Breast epithelium (tissue), 4 donors: ENCODE data around the gene ANKMY1. TPM values are rescaled to one million over a fixed set of nuclear protein-coding genes. Genes with fewer than 3 reads are reported as not detected.
"Not testable (repeated sequence)": the region's sequence is repeated elsewhere in the genome, so short reads cannot be mapped to it uniquely, and the experiment has no call there.

ENCODE experiments used
- DNase-seq, 2 donors: peaks; one replicate each; pipeline ENCODE4 v3.0.0-alpha.2; 2019; ENCODE audit warnings: low spot score in 2 of 2
- H3K27ac ChIP-seq, 2 donors: fragments of 200-600 bp; sonication (generic) in 1 of 2; one replicate each; pipeline ENCODE4 v1.5.1; 2016 to 2019; ENCODE audit warnings: mild to moderate bottlenecking in 1 of 2
- H3K27me3 ChIP-seq, 2 donors: fragments of 200-600 bp; sonication (generic) in 1 of 2; one replicate each; pipeline versions ENCODE4 v1.5.1 to v1.6.0; 2017 to 2019; ENCODE audit warnings: control low read depth in 1 of 2, mild to moderate bottlenecking in 1 of 2
- H3K36me3 ChIP-seq: fragments of 200-600 bp; one replicate; pipeline ENCODE4 v1.5.1; 2019
- H3K4me1 ChIP-seq, 2 donors: fragments of 200-600 bp; sonication (generic); one replicate each; pipeline ENCODE4 v1.5.1; 2016 to 2019; ENCODE audit warnings: control low read depth in 1 of 2
- H3K4me3 ChIP-seq, 3 donors: fragments of 200-600 bp; sonication (generic); 1 replicate in 2 of 3; 2 replicates in 1 of 3; pipeline ENCODE4 v1.5.1; 2016 to 2019; ENCODE audit warnings: mild to moderate bottlenecking in 3 of 3, moderate library complexity in 2 of 3
- H3K9me3 ChIP-seq, 2 donors: fragments of 200-600 bp; sonication (generic) in 1 of 2; one replicate each; pipeline ENCODE4 v1.5.1; 2016 to 2019; ENCODE audit warnings: control low read depth in 1 of 2
- CTCF ChIP-seq, 3 donors: fragments of 450-650 bp; IDR thresholded peaks; one replicate each; pipeline ENCODE4 v1.5.1; 2016 to 2017; ENCODE audit warnings: antibody characterized with exemption in 3 of 3, mild to moderate bottlenecking in 3 of 3, moderate library complexity in 3 of 3
- POLR2A ChIP-seq: fragments of 450-650 bp; IDR thresholded peaks from one replicate; pipeline ENCODE4 v1.6.1; 2016; ENCODE audit warnings: antibody characterized with exemption, mild to moderate bottlenecking, moderate library complexity
- POLR2AphosphoS5 ChIP-seq, 3 donors: sonication (generic); formaldehyde crosslinking; IDR thresholded peaks; one replicate each; pipeline ENCODE4 v1.6.1; 2017; ENCODE audit warnings: antibody characterized with exemption in 3 of 3
- intact Hi-C: fragments of 100-400 bp; cut with DNase I; formaldehyde crosslinking; loops from one replicate; pipeline ENCODE4 v1.15.1; 2023; ENCODE audit warnings: low total_unique reads
- total RNA-seq, 3 donors: library from RNA; depleted of rRNA; stranded (reverse); fragments of >200 nt; gene quantifications; one replicate each; pipeline ENCODE4 v1.1.0, GENCODE V29; 2016

Gene ANKMY1
- total RNA-seq, 3 donors from 2014 or later = 13.0 to 32.8 (median 19.0) TPM

- intact Hi-C loops = no loop called here
- TF ChIP-seq CTCF (IDR thresholded peaks at IDR 0.05) = no peak
- no peak for TF ChIP-seq POLR2AphosphoS5 (IDR thresholded peaks at IDR 0.05)
- no peak for TF ChIP-seq POLR2A
- Histone ChIP-seq H3K4me1 (no peaks in the 10 kb centered on the region), H3K4me3 (no peak overlapping the region), H3K9me3 (no peaks in the 10 kb centered on the region), H3K27me3 (no peaks in the 10 kb centered on the region), H3K27ac (no peak overlapping the region), H3K36me3 (no peaks in the 10 kb centered on the region)
- DNase-seq = no peak
Observed at GRCh38 chr2:240539906-240540305, 17.9 kb downstream of the ANKMY1 start.

- H3K27ac ChIP-seq, H3K9me3 ChIP-seq, H3K36me3 ChIP-seq, H3K4me1 ChIP-seq, intact Hi-C loops, H3K27me3 ChIP-seq, H3K4me3 ChIP-seq: not testable (repeated sequence)
- peak in 1 of 2 donors; percentile 28 for DNase-seq
Observed at GRCh38 chr2:240539101-240539500, 18.7 kb downstream of the ANKMY1 start.

GRCh38 chr2:240538031-240538780, 19.6 kb downstream of the ANKMY1 start:
- no peaks in the 10 kb centered on the region for H3K36me3 ChIP-seq
- peak in 1 of 2 donors; percentile 15 for DNase-seq
- intact Hi-C loops = no loop called here
- H3K4me1 ChIP-seq = no peaks in the 10 kb centered on the region
- H3K9me3 ChIP-seq = peaks cover 0 to under 1% of the 10 kb centered on the region in 2 donors
- no peak for TF ChIP-seq CTCF (IDR thresholded peaks at IDR 0.05)
- no peak for TF ChIP-seq POLR2AphosphoS5 (IDR thresholded peaks at IDR 0.05)
- no peak for TF ChIP-seq POLR2A
- H3K27me3 ChIP-seq = no peaks in the 10 kb centered on the region
- H3K4me3 ChIP-seq = no peak overlapping the region
- no peak overlapping the region for H3K27ac ChIP-seq

DNA sequence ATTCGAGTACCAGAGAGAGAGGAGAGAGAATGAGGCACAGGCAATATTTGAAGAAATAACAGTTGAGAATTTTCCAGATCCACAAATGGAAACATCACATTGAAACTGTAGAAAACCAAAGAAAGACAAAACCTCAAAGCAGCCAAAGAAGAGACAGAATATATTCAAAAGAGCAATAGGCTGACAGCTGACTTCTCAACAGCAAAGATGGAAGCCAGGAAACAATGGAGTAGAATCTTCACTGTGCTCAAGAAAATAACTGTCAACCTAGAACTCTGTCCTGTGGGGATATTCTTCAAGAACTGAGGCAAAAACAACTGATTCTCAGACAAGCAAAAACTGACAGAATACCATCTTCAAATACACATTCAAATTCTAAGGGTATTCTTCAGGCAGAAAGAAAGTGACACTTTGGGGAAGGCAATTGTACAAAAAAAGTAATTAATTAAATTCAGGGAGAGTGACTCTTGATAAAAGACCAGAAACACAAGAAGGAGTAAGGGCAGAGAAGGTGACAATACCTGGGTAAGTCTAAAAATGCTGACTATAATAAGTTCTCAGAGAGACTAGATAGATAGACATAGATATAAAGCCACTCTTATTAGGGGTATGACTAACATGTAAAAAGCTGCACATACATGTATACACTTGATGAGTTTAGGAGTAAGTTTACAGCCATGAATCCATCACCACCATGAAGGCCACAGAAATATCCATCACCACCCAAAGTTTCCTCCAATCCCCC, 25.6 kb downstream of the ANKMY1 start:
- peaks cover 8% of the 10 kb centered on the region for H3K36me3 ChIP-seq
- no peaks in the 10 kb centered on the region for H3K4me1 ChIP-seq
- H3K27ac ChIP-seq = no peak overlapping the region
- no peak overlapping the region for H3K4me3 ChIP-seq
- no peak for TF ChIP-seq CTCF (IDR thresholded peaks at IDR 0.05)
- no peak for TF ChIP-seq POLR2AphosphoS5 (IDR thresholded peaks at IDR 0.05)
- no peak for TF ChIP-seq POLR2A
- intact Hi-C loops = no loop called here
- no peaks in the 10 kb centered on the region for H3K27me3 ChIP-seq
- H3K9me3 ChIP-seq = peaks cover 10 to 21% of the 10 kb centered on the region in 2 donors
- no peak for DNase-seq

DNA sequence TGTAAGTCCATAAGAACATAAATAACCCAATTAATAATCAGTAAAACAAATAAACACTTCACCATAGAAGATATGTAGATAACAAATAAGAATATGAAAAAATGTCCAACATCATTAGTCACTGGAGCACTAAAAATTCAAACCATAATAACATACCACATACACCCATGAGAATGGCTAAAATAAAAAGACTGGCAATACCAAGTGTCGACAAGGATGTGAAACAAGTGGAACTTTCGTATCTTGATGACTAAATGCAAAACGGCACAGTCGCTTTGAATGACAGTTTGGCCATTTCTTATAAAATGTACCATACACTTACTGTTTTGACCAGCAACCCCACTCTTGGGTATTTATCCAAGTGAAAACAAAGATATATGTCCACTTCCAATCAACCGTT, 26.8 kb downstream of the ANKMY1 start:
- H3K4me3 ChIP-seq = no peak overlapping the region
- peaks cover 8% of the 10 kb centered on the region for H3K36me3 ChIP-seq
- H3K27me3 ChIP-seq = no peaks in the 10 kb centered on the region
- H3K9me3 ChIP-seq = peaks cover 10 to 21% of the 10 kb centered on the region in 2 donors
- DNase-seq = no peak
- TF ChIP-seq CTCF (IDR thresholded peaks at IDR 0.05) (no peak), POLR2AphosphoS5 (IDR thresholded peaks at IDR 0.05) (no peak), POLR2A (no peak)
- H3K4me1 ChIP-seq = no peaks in the 10 kb centered on the region
- intact Hi-C loops = no loop called here
- no peak overlapping the region for H3K27ac ChIP-seq
